HPDE6-E6E7 (cell line): ENCODE results near the gene CD46.

ENCODE experiments used
- DNase-seq: peaks from one replicate; pipeline ENCODE4 v3.0.0; 2011; ENCODE audit warnings: missing footprints; ENCODE audit errors: extremely low spot score

CD46 gene

GRCh38 chr1:207797229-207797973 is 45.5 kb downstream of the CD46 start:
- peak; percentile 69 for DNase-seq

- DNase-seq = no peak
These were observed 47.0 kb downstream of the CD46 start for GRCh38 chr1:207798847-207799246.

DNA sequence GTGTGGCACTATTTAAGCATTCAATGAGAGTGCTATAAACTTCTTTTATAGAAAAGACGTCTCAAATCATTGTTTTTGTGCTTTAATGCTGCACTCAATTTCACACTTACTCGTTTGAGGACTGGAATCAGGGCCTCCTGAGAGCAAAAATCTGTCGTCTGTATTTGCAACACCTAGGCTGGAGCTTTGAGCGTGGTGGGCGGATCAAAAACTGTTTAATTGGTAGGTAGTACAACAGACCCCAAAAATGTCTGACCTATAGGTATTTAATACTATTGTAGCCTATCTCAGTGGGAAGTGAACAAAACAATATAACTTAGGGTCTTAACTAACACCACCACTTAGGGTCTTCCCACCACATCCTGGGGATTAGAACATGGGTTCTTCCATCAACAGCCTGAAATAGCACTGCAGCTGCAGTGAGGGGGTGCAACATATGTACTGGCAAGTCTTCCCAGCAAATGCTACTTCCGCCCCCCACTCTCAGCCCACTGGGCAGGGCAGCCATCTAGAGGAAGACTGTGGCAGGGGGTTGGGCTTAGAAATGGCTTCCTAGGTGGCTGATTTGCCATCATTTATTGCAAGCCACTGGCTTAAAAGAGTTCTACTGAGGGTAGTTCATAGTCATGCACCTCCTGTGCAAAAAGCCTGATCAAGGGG is 48.3 kb downstream of the CD46 start:
- no peak for DNase-seq

DNA sequence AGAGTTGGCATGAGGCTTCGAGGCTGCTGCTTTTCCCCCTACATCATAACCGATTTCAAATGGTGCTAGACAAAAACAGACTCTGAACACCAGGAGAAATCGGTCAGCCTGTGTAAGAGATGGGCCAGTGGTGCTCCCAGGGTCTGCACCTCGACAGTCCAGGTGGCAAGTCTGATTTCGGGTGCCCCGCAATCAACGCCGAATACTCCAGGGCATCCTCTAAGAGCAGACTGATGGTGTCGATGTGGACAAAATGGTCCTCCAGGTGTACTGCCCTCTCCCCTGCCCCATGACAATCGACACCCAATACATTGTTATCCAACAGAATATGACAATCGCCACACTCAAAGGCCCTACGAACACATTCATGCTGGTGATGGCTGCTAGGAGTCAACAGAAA is 50.0 kb downstream of the CD46 start:
- no peak for DNase-seq

- DNase-seq = no peak
These were observed 51.8 kb downstream of the CD46 start for GRCh38 chr1:207803678-207804077.

GRCh38 chr1:207804721-207805468 is 53.0 kb downstream of the CD46 start:
- DNase-seq = no peak

- DNase-seq = peak; percentile 84
These were observed 54.1 kb downstream of the CD46 start for GRCh38 chr1:207805841-207806421.

DNA sequence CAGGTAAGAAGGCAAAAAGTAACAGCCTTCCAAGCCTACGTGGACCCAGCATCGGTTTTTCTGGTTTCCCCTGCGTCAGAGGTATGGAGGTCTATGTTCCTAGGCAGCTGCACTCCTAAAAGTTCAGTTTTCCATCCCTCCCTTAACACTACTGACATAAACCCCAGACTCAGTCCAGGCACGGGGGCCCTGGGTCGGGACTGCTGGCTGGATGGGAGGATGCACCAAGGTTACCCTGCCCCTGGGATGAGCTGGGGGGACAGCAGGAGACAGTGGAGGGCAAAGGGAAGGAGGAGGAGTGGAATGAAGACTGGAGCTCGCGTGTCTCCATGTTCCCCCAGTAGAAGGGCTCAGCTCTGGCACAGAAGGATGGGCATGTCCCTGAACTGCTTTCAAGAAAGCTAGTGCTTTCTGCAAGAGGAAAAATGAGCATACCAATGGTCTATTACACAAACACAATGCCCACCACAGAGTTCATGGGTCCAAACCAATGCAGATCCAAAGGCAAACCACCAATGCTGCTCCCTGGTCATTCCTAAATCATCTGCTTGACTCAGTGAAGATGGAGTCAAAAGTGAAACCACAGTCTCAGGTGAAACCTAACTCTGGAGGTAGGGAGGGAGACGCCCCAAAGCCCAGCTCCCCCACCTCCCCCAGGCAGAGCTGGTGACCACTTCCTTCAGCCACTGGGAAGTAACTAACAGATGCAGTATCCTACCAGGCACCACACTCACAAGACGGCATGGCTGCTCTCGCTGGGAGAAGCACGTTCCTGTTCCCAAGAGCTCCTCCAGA is 54.9 kb downstream of the CD46 start:
- no peak for DNase-seq

DNA sequence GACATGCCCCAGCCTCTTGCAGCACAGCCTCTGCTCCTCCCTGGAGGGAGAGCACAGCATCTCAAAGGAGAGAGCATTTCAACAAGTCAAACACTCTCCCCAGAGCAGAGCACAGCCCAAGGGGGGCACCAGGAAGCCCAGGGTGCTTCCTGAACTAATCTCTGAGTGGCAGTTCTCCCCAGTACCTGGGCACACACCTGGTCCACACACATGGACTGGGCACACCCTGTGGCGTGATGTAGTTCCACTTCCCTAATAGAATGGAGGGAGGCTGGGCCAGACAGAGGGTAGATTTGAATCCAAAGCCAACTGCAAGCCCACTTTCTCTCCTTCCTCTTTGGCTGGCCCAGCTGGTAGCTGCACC is 55.5 kb downstream of the CD46 start:
- DNase-seq = no peak

GRCh38 chr1:207807690-207808321 is 56.0 kb downstream of the CD46 start:
- DNase-seq = no peak

- peak; percentile 95 for DNase-seq
These were observed 56.5 kb downstream of the CD46 start for GRCh38 chr1:207808322-207808705.

- DNase-seq = no peak
These were observed 57.2 kb downstream of the CD46 start for GRCh38 chr1:207808911-207809555.

DNA sequence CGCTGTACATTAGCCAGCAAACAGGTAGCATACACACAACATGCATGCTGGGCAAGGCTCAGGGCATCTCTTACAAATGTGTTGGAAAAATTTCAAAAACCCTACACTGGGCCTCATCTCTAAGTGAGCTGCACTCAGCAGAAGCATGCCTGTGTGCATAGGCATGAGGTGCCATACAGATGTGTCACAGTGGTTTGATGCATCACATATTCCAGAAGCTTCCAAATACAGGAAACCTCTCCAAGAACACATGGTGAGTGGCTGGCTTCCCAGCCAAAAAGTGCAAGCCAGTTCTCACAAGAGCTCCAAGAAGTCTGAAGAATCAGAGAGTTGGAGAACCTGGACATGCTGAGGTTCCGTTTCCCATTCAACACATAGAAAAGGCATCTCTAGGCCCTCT is 58.3 kb downstream of the CD46 start:
- DNase-seq = no peak

- DNase-seq = no peak
These were observed 58.9 kb downstream of the CD46 start for GRCh38 chr1:207810606-207811295.

GRCh38 chr1:207811319-207811718 is 59.5 kb downstream of the CD46 start:
- no peak for DNase-seq

GRCh38 chr1:207811920-207812720 is 60.3 kb downstream of the CD46 start:
- DNase-seq = no peak

GRCh38 chr1:207812778-207813511 is 61.1 kb downstream of the CD46 start:
- no peak for DNase-seq

DNA sequence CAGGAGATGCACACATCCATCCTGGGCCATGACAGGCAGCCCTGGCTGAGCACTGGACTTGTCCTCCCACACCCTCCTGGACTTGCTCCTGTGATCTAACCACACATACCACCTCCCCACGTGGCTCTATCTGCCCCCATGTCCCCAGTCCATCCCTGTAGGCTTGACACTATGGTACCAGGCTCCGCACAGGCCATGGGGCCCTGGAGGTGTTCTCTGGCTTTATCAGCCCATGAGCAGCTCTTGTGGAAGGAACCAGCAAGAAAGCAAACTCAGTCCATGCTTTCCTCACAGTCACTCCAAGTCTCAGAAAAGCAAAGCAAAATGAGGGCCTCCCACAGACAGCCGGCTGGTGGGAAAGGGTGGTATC is 61.6 kb downstream of the CD46 start:
- DNase-seq = no peak

- DNase-seq = no peak
These were observed 62.1 kb downstream of the CD46 start for GRCh38 chr1:207813946-207814345.
